Thyroid gland (tissue), 4 donors: Measurements from ENCODE around the gene MAN1B1. TPM values are rescaled to one million over a fixed set of nuclear protein-coding genes. Genes with fewer than 3 reads are reported as not detected.

Experiments used
- DNase-seq, 2 donors: peaks; one replicate each; pipeline ENCODE4 v3.0.0-alpha.2; 2019
- H3K27ac ChIP-seq, 3 donors: fragments of 200-600 bp; sonication (generic); 1 replicate in 2 of 3; 2 replicates in 1 of 3; pipeline ENCODE4 v1.5.1; 2016 to 2019; ENCODE audit warnings: mild to moderate bottlenecking in 1 of 3, moderate library complexity in 1 of 3
- H3K27me3 ChIP-seq: fragments of 200-600 bp; sonication (generic); one replicate; pipeline ENCODE4 v1.5.1; 2019
- H3K36me3 ChIP-seq, 2 donors: fragments of 200-600 bp; sonication (generic); one replicate each; pipeline ENCODE4 v1.5.1; 2016 to 2019
- H3K4me1 ChIP-seq, 2 donors: fragments of 200-600 bp; sonication (generic); one replicate each; pipeline ENCODE4 v1.5.1; 2017 to 2019
- H3K4me3 ChIP-seq, 3 donors: fragments of 200-600 bp; sonication (generic); replicated peaks in 1 of 3; 1 replicate in 2 of 3; 2 replicates in 1 of 3; pipeline ENCODE4 v1.5.1; 2016; ENCODE audit warnings: mild to moderate bottlenecking in 1 of 3
- H3K9me3 ChIP-seq: fragments of 200-600 bp; sonication (generic); one replicate; pipeline ENCODE4 v1.5.1; 2017
- POLR2A ChIP-seq, 2 donors: fragments of 450-650 bp; IDR thresholded peaks; one replicate each; pipeline ENCODE4 v1.6.1; 2017; ENCODE audit warnings: antibody characterized with exemption in 2 of 2, mild to moderate bottlenecking in 2 of 2, moderate library complexity in 1 of 2
- WGBS, 2 donors: methylation state at CpG; one replicate each; pipeline ENCODE4 v1.1.5; 2017; 5-methylcytosine and 5-hydroxymethylcytosine counted together
- intact Hi-C: fragments of 100-400 bp; cut with DNase I; formaldehyde crosslinking; loops from one replicate; pipeline ENCODE4 v1.15.1; 2023
- total RNA-seq, 4 donors: library from RNA; depleted of rRNA; stranded (reverse); fragments of >200 nt; gene quantifications; one replicate each; pipeline ENCODE4 v1.2.3, GENCODE V29; 2016
- TF ChIP-seq, protein P1 (sequence below), 6 experiments: fragments of 200-600 bp in 3 of 6; fragments of 450-650 bp in 3 of 6; sonication (generic) in 3 of 6; IDR thresholded peaks; one replicate each; pipeline ENCODE4 v1.5.1; 2016 to 2019; ENCODE audit warnings: antibody characterized with exemption in 6 of 6, mild to moderate bottlenecking in 2 of 6, inconsistent platforms in 1 of 6, moderate library complexity in 1 of 6

The MAN1B1 gene
- total RNA-seq, 4 donors from 2014 or later, result 48.2 to 73.8 (median 67.2) TPM

DNA sequence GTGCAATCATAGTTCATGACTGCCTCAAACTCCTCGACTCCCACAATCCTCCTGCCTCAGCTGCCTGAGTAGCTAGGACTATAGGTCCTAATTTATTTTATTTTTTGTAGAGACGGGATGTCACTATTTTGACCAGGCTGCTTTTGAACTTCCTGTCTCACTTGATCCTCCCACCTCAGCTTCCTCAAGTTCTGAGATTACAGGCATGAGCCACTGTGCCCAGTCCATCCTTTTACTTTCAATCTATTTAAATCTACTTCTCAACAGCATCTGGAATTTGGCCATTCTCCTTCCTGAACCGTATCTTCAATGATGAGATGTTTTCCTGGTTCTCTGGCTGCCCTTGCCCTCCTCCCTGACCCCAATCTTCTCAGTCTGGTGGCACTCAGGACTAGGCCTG lies 40.0 kb downstream of the MAN1B1 start:
- Histone ChIP-seq H3K9me3 (no peaks in the 10 kb centered on the region), H3K36me3 (no peaks in the 10 kb centered on the region), H3K27ac (peak overlapping the region in 1 of 3 donors; percentile 18), H3K4me1 (peaks cover 5 to 14% of the 10 kb centered on the region in 2 donors), H3K4me3 (no peak overlapping the region), H3K27me3 (no peaks in the 10 kb centered on the region)
- 69 to 72% methylated on average over 3 of the region's 3 CpGs for WGBS, 2 donors
- no peak for DNase-seq
- intact Hi-C loops, result no loop called here
- TF ChIP-seq POLR2A (IDR thresholded peaks at IDR 0.05), result no peak
- TF ChIP-seq, protein P1, sequence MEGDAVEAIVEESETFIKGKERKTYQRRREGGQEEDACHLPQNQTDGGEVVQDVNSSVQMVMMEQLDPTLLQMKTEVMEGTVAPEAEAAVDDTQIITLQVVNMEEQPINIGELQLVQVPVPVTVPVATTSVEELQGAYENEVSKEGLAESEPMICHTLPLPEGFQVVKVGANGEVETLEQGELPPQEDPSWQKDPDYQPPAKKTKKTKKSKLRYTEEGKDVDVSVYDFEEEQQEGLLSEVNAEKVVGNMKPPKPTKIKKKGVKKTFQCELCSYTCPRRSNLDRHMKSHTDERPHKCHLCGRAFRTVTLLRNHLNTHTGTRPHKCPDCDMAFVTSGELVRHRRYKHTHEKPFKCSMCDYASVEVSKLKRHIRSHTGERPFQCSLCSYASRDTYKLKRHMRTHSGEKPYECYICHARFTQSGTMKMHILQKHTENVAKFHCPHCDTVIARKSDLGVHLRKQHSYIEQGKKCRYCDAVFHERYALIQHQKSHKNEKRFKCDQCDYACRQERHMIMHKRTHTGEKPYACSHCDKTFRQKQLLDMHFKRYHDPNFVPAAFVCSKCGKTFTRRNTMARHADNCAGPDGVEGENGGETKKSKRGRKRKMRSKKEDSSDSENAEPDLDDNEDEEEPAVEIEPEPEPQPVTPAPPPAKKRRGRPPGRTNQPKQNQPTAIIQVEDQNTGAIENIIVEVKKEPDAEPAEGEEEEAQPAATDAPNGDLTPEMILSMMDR (IDR thresholded peaks at IDR 0.05), result no peak

DNA sequence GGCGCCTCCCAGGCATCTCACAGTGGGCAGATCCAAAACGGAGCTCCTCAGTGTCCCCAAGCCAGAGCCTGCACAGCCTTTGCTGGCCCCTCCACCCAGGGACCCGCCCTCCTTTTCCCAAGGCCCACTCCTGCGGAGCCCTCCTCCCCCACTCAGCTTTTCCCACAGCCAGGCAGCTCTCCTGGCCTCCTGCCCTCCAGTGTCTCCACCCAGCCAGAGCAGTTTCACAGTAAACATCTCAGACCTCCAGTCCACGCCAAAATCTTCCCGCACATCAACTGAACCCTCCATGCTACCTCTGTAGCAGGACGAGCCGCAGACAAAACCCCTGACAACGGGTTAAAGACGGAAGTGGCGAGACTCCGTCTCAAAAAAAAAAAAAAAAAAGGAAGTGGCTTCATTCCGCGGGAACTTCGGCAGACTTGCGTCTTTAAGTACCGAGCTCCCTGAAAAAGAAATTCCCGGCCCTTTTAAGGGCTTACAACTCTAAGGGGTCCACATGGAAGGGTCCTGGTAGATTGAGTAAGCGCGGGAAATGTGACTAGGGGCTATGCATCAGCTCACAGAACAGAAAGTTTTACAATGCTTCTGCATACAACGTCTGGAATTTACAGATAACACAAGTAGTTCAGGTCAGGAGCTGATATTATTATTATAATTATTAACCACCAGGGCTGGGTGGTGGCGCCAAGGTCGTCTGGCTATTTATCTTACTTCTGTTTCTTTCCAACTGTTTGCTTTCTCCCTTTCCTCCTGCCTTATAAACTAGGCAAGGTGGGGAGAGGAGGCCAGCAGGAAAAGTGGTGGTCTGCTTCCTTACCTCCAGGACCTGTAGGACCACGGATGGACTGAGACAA lies 40.7 kb downstream of the MAN1B1 start:
- intact Hi-C loops, result no loop called here
- no peak for TF ChIP-seq POLR2A (IDR thresholded peaks at IDR 0.05)
- TF ChIP-seq, protein P1 (IDR thresholded peaks at IDR 0.05), result no peak
- no peaks in the 10 kb centered on the region for H3K36me3 ChIP-seq
- DNase-seq, result no peak
- H3K27ac ChIP-seq, result peak overlapping the region in 1 of 3 donors; percentile 18
- 65 to 66% methylated on average over 24 of the region's 24 CpGs for WGBS, 2 donors
- H3K27me3 ChIP-seq, result no peaks in the 10 kb centered on the region
- peaks cover 5 to 14% of the 10 kb centered on the region in 2 donors for H3K4me1 ChIP-seq
- H3K9me3 ChIP-seq, result no peaks in the 10 kb centered on the region
- H3K4me3 ChIP-seq, result no peak overlapping the region

DNA sequence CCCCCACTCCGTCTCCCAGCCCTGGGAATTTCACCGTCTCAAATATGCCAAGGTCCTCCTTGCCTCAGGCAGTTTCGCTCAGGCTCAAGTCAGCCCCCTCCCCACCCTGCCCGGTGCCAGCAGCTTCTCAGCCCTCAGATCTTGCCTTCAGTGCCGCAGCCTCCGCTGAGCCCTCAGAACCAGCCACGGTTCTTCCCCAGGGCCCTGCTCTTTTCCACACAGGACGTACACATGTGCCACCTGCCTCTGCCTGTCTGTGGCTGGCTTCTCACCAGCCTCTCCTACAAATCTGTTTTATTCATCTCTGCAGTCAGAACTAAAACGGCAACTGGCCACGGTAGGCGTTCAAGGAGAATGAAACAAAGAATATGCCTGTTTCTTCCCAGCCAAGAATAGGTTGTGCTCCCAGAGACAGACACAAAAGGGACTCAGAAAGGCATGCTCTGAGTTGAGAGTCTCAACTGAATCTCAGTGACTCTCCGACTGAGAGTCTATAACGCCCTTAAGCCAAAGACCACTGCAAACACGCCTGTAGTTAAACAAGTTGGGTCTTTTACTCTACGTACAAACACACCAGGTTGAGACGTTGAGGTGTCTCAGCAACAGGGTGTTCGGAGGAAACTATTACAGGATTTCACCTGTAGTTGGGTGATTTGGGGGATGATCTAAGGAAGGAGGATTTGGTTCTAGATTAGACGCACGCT lies 41.5 kb downstream of the MAN1B1 start:
- intact Hi-C loops, result no loop called here
- H3K27ac ChIP-seq, result no peak overlapping the region
- H3K9me3 ChIP-seq, result no peaks in the 10 kb centered on the region
- peaks cover 5 to 14% of the 10 kb centered on the region in 2 donors for H3K4me1 ChIP-seq
- DNase-seq, result no peak
- H3K27me3 ChIP-seq, result no peaks in the 10 kb centered on the region
- H3K36me3 ChIP-seq, result no peaks in the 10 kb centered on the region
- H3K4me3 ChIP-seq, result no peak overlapping the region
- 85 to 86% methylated on average over 19 of the region's 19 CpGs for WGBS, 2 donors
- TF ChIP-seq, protein P1 (IDR thresholded peaks at IDR 0.05), result no peak
- no peak for TF ChIP-seq POLR2A (IDR thresholded peaks at IDR 0.05)

DNA sequence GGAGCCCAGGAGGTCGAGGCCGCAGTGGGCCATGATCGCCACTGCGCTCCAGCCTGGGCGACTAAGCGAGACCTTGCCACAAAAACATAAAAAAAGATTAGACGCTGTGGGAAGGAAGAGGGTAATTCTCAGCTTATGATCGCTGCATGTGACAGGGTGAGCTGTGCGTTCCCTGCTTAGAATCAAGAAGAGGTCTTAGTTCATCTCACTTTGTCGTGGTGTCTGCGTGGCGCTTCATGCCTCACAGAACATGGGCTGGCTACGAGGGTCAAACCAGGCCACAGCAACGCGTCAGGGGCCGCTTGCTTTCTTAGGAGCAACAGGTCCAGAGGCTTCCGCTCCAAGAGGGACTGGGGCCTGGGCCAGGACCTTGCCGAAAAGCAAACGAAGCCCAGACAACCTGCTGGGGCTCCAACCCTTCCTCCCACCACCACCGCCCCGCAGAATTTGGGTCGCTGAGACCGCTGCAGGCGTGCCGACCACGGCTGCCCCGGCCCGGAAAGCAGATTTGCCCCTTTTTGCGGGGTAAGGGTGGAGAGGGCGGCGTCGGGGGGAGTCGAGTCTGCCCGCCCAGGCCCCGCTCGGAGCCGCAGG lies 42.2 kb downstream of the MAN1B1 start:
- WGBS, 2 donors, result 48 to 67% methylated on average over 12 to 14 of the region's 37 CpGs
- Histone ChIP-seq H3K4me3 (peak overlapping the region; percentile 59 to 92 (median 74)), H3K27me3 (no peaks in the 10 kb centered on the region), H3K9me3 (no peaks in the 10 kb centered on the region), H3K27ac (peak overlapping the region; percentile 17 to 75 (median 57)), H3K4me1 (peaks cover 5 to 14% of the 10 kb centered on the region in 2 donors), H3K36me3 (no peaks in the 10 kb centered on the region)
- no peak for TF ChIP-seq POLR2A (IDR thresholded peaks at IDR 0.05)
- TF ChIP-seq, protein P1 (IDR thresholded peaks at IDR 0.05), result no peak
- intact Hi-C loops, result no loop called here
- peak; percentile 16 to 40 for DNase-seq
